K562 (cell line): ENCODE measurements around the gene CCDC88A. TPM values are rescaled to one million over a fixed set of nuclear protein-coding genes. Genes with fewer than 3 reads are reported as not detected.

Experiments
- ATAC-seq: fragments of 200-7000 bp; cut with Tn5 transposase; 3 replicates; pipeline ENCODE4 v1.9.1; 2020; ENCODE audit warnings: moderate library complexity
- BruUV-seq: library from RNA; stranded (reverse); fragments of 400-500 nt; replicated peaks from 2 replicates; lab custom pipeline; 2021; lab: Mats Ljungman, UMichigan
- CTCF ChIA-PET: fragments of 300-600 bp; formaldehyde crosslinking; extraction: SDS; loops from one replicate; lab custom pipeline; 2021; ENCODE audit warnings: low intra/inter-chr PET ratio; lab: Yijun Ruan, JAX
- POLR2A ChIA-PET: fragments of 300-600, 350-650 bp; sonication (Branson Sonifier 250); formaldehyde crosslinking; extraction: SDS; loops from one replicate; lab custom pipeline; 2021; ENCODE audit warnings: antibody characterized with exemption, inconsistent platforms; lab: Yijun Ruan, JAX
- DNase-seq, 4 experiments: peaks; one replicate each; pipeline versions ENCODE4 v3.0.0 to v3.0.0-alpha.2; 2011 to 2018; ENCODE audit warnings: low spot score in 3 of 4, mixed read lengths in 3 of 4; ENCODE audit errors: extremely low read depth in 1 of 4
- FAIRE-seq: peaks from 2 replicates; lab custom pipeline; 2011; peaks lifted over from hg19 to GRCh38; lab: Jason Lieb, UNC
- H2AFZ ChIP-seq: 2 replicates; pipeline ENCODE4 v1.6.0; 2011; ENCODE audit warnings: low read depth, low read length, control low read depth, inconsistent platforms
- H3K27ac ChIP-seq: fragments of 200-600 bp; 3 replicates; pipeline ENCODE4 v1.8.0; 2011; ENCODE audit warnings: low read depth, mild to moderate bottlenecking, control low read depth, inconsistent platforms, low read length, moderate library complexity, mixed read lengths; ENCODE audit errors: extremely low read depth
- H3K27me3 ChIP-seq, 2 experiments: fragments of 300-600 bp in 1 of 2; 2 replicates in 1 of 2; 3 replicates in 1 of 2; pipeline versions ENCODE4 v1.6.0 to v1.8.0; 2011; ENCODE audit warnings: inconsistent platforms in 2 of 2, low read length in 2 of 2, mild to moderate bottlenecking in 1 of 2, mixed read lengths in 1 of 2, moderate library complexity in 1 of 2; ENCODE audit not compliant: control insufficient read depth in 2 of 2, insufficient read depth in 2 of 2
- H3K36me3 ChIP-seq: fragments of 300-600 bp; 3 replicates; pipeline ENCODE4 v1.8.0; 2011; ENCODE audit warnings: mild to moderate bottlenecking, low read length, inconsistent platforms; ENCODE audit not compliant: control insufficient read depth, insufficient read depth
- H3K4me1 ChIP-seq, 2 experiments: fragments of 200-600 bp in 1 of 2; replicated peaks in 1 of 2; 2 replicates in 1 of 2; 3 replicates in 1 of 2; pipeline versions ENCODE4 v1.5.1 to v1.8.0; 2011; ENCODE audit warnings: inconsistent platforms in 2 of 2, low read length in 2 of 2, mild to moderate bottlenecking in 1 of 2, mixed read lengths in 1 of 2, moderate library complexity in 1 of 2; ENCODE audit not compliant: control insufficient read depth in 2 of 2, insufficient read depth in 2 of 2
- H3K4me2 ChIP-seq: 2 replicates; pipeline ENCODE4 v1.6.1; 2011; ENCODE audit warnings: low read length, control low read depth, inconsistent platforms, mixed read lengths; ENCODE audit not compliant: insufficient read depth
- H3K4me3 ChIP-seq: fragments of 200-600 bp; sonication (generic), shearing (Covaris generic); 2 replicates; pipeline ENCODE4 v1.5.1; 2016; ENCODE audit warnings: control low read depth, inconsistent platforms
- H3K79me2 ChIP-seq: fragments of 200-600 bp; 3 replicates; pipeline ENCODE4 v1.8.0; 2011; ENCODE audit warnings: low read length, inconsistent platforms; ENCODE audit not compliant: control insufficient read depth, insufficient read depth
- H3K9ac ChIP-seq, 2 experiments: 2 replicates each; pipeline versions ENCODE4 v1.6.0 to v1.6.1; 2011; ENCODE audit warnings: low read depth in 2 of 2, low read length in 2 of 2, control low read depth in 1 of 2, inconsistent platforms in 1 of 2, mild to moderate bottlenecking in 1 of 2, mixed read lengths in 1 of 2; ENCODE audit not compliant: insufficient read depth in 1 of 2
- H3K9me1 ChIP-seq: one replicate; pipeline ENCODE4 v1.6.0; 2011; ENCODE audit warnings: inconsistent platforms, mild to moderate bottlenecking, low read length, moderate library complexity; ENCODE audit not compliant: control insufficient read depth, insufficient read depth
- H3K9me3 ChIP-seq: replicated peaks from 2 replicates; pipeline ENCODE4 v1.5.1; 2011; ENCODE audit warnings: low read depth, low read length, inconsistent platforms; ENCODE audit not compliant: control insufficient read depth, insufficient read depth
- H4K20me1 ChIP-seq: replicated peaks from 2 replicates; pipeline ENCODE4 v1.6.1; 2011; ENCODE audit warnings: low read length, inconsistent platforms, mixed read lengths; ENCODE audit not compliant: control insufficient read depth, insufficient read depth
- COPS2 ChIP-seq: fragments of 450-650 bp; conservative IDR thresholded peaks from 2 replicates; pipeline ENCODE4 v1.6.1; 2016; ENCODE audit warnings: mild to moderate bottlenecking, moderate library complexity
- CREB1 ChIP-seq, 2 experiments: sonication (generic) in 1 of 2; formaldehyde crosslinking in 1 of 2; IDR thresholded peaks; 2 replicates each; pipeline versions ENCODE4 v1.6.1 to v1.8.0; 2012 to 2022; ENCODE audit warnings: inconsistent platforms in 1 of 2, mild to moderate bottlenecking in 1 of 2, missing genetic modification reagents in 1 of 2, moderate library complexity in 1 of 2
- MAZ ChIP-seq, 2 experiments: fragments of 450-650 bp in 1 of 2; sonication (generic) in 1 of 2; formaldehyde crosslinking; IDR thresholded peaks in 1 of 2; conservative IDR thresholded peaks in 1 of 2; 2 replicates each; pipeline versions ENCODE4 v1.4.0 to v1.5.0; 2020; ENCODE audit warnings: mild to moderate bottlenecking in 1 of 2, missing genetic modification reagents in 1 of 2
- NCOA1 ChIP-seq: fragments of 450-650 bp; IDR thresholded peaks from 2 replicates; pipeline ENCODE4 v1.6.1; 2016; ENCODE audit warnings: low read depth
- NRF1 ChIP-seq, 2 experiments: fragments of 450-650 bp; IDR thresholded peaks in 1 of 2; conservative IDR thresholded peaks in 1 of 2; 2 replicates each; pipeline ENCODE4 v1.6.1; 2014; ENCODE audit warnings: mild to moderate bottlenecking in 2 of 2
- RUNX1 ChIP-seq: sonication (generic); IDR thresholded peaks from 2 replicates; pipeline ENCODE4 v1.6.1; 2016; ENCODE audit warnings: antibody characterized with exemption, low read depth
- SMC3 ChIP-seq: conservative IDR thresholded peaks from 2 replicates; pipeline ENCODE4 v1.6.1; 2011; ENCODE audit warnings: low read depth, low read length, improper control_type of control experiment; ENCODE audit not compliant: insufficient read depth
- ZFX ChIP-seq: sonication (generic); formaldehyde crosslinking; IDR thresholded peaks from 2 replicates; pipeline ENCODE4 v1.8.0; 2022; ENCODE audit warnings: mild to moderate bottlenecking, missing genetic modification reagents, moderate library complexity
- ZNF175 ChIP-seq: fragments of 200-800 bp; sonication (Bioruptor generic); IDR thresholded peaks from 2 replicates; pipeline ENCODE4 v1.6.1; 2016; ENCODE audit warnings: low read depth, mild to moderate bottlenecking, missing genetic modification characterization, missing compliant biosample characterization
- WGBS: fragments of 100-300 bp; shearing (Covaris generic); methylation state at CpG from one replicate; pipeline ENCODE4 v1.1.6; 2016; ENCODE audit warnings: low coverage, mixed read lengths; ENCODE audit not compliant: insufficient coverage; ENCODE audit errors: missing lambda C conversion rate; 5-methylcytosine and 5-hydroxymethylcytosine counted together
- in situ Hi-C: fragments of 300-500 bp; cut with MboI; formaldehyde crosslinking; loops from 4 replicates; pipeline ENCODE4 v1.15.0; 2018; ENCODE audit warnings: inconsistent platforms, mixed read lengths
- intact Hi-C: fragments of 100-400 bp; cut with micrococcal nuclease; formaldehyde crosslinking; loops from 2 replicates; pipeline ENCODE4 v1.14.2; 2022
- polyA plus RNA-seq, 8 experiments: library from polyadenylated mRNA; depleted of rRNA in 4 of 8; stranded (reverse) in 5 of 8; unstranded in 3 of 8; fragments of >200 nt; fragmentation: Nextera tagmentation in 2 of 8; fragmentation: Illumina TruSeq in 1 of 8; extraction: Ambion mirVana in 2 of 8; extraction: Trizol in 1 of 8; gene quantifications; 2 replicates each; pipeline versions ENCODE4 v1.2.1 to v1.2.3, GENCODE V29; 2011 to 2014; ENCODE audit warnings: inconsistent platforms in 1 of 8, missing spikeins in 1 of 8
- total RNA-seq, 7 experiments: library from RNA; depleted of rRNA in 6 of 7; stranded (reverse); fragments of >200 nt in 6 of 7; fragmentation: Illumina TruSeq in 2 of 7; extraction: Trizol in 2 of 7; gene quantifications; 2 replicates each; pipeline versions ENCODE4 v1.2.1 to v1.2.3, GENCODE V29; 2011 to 2021; ENCODE audit warnings: low replicate concordance in 1 of 7
- TF ChIP-seq, protein P1 (sequence below), 2 experiments: fragments of 450-650 bp in 1 of 2; sonication (generic) in 1 of 2; formaldehyde crosslinking in 1 of 2; IDR thresholded peaks; 2 replicates each; pipeline versions ENCODE4 v1.7.1 to v1.9.0; 2016 to 2022; ENCODE audit warnings: inconsistent platforms in 1 of 2, mild to moderate bottlenecking in 1 of 2, missing genetic modification reagents in 1 of 2
- TF ChIP-seq, protein P2 (sequence below): fragments of 250-450 bp; sonication (Bioruptor Pico); IDR thresholded peaks from 2 replicates; pipeline ENCODE4 v1.9.0; 2021; ENCODE audit warnings: mild to moderate bottlenecking

Gene CCDC88A
- total and polyA plus RNA-seq, 9 of the 15 experiments (the other 6 are each of a cell fraction or from before 2014, with no cell fraction given), result 29.3 to 102 (median 55.6) TPM

DNA sequence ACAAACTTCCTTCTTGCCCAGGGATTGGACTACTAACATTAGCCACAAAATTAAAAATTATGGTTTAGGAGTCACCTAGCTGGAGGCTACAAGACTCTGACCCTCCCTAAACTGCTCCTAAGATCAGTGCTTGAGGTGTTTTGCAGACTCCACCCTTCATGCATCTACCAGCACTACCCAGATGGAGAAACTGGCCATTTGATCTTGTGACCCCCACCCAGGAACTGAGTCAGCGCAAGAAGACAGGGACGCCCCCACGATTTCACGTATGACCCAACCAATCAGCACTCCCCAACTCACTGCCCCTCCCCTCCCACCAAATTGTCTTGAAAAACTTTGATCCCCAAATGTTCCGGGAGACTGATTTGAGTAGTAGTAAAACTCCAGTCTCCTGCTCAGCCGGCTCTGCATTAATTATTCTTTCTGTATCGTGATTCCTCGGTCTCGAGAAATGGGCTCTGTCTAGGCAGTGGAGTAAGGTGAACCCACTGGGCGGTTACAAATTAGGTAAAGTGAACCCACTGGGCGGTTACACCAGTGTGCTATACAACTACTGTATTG is 40.1 kb upstream of the CCDC88A start:
- WGBS, result 5% methylated on average over 11 of the region's 11 CpGs
- no peaks in the 10 kb centered on the region for H3K9me1 ChIP-seq
- peak overlapping the region; percentile 55 to 66; a peak in 3 of 4 replicates for H3K9ac ChIP-seq
- ChIA-PET POLR2A (no interaction called here), CTCF (no interaction called here)
- peak overlapping the region; percentile 79 for H3K4me2 ChIP-seq
- intact Hi-C loops, result loop anchor here (2.0 kb wide), 1 partner anchor 59 kb away; the partner anchor contains the start of gene CFAP36
- FAIRE-seq (peak; percentile 73), DNase-seq (peak; percentile 48 to 83 (median 64)), ATAC-seq (peak; percentile 88)
- peak overlapping the region; percentile 74 for H3K27ac ChIP-seq
- no peaks in the 10 kb centered on the region for H3K36me3 ChIP-seq
- peaks cover 0 to 25% of the 10 kb centered on the region in 2 experiments; a peak in 4 of 5 replicates for H3K4me1 ChIP-seq
- H3K27me3 ChIP-seq, result no peaks in the 10 kb centered on the region
- peak overlapping the region; percentile 85 for H2AFZ ChIP-seq
- no TSS peak for BruUV-seq
- H3K79me2 ChIP-seq, result no peaks in the 10 kb centered on the region
- no peaks in the 10 kb centered on the region for H4K20me1 ChIP-seq
- peak overlapping the region; percentile 38 for H3K4me3 ChIP-seq
- no peaks in the 10 kb centered on the region for H3K9me3 ChIP-seq
- in situ Hi-C loops, result no loop called here
- TF ChIP-seq, protein P1, sequence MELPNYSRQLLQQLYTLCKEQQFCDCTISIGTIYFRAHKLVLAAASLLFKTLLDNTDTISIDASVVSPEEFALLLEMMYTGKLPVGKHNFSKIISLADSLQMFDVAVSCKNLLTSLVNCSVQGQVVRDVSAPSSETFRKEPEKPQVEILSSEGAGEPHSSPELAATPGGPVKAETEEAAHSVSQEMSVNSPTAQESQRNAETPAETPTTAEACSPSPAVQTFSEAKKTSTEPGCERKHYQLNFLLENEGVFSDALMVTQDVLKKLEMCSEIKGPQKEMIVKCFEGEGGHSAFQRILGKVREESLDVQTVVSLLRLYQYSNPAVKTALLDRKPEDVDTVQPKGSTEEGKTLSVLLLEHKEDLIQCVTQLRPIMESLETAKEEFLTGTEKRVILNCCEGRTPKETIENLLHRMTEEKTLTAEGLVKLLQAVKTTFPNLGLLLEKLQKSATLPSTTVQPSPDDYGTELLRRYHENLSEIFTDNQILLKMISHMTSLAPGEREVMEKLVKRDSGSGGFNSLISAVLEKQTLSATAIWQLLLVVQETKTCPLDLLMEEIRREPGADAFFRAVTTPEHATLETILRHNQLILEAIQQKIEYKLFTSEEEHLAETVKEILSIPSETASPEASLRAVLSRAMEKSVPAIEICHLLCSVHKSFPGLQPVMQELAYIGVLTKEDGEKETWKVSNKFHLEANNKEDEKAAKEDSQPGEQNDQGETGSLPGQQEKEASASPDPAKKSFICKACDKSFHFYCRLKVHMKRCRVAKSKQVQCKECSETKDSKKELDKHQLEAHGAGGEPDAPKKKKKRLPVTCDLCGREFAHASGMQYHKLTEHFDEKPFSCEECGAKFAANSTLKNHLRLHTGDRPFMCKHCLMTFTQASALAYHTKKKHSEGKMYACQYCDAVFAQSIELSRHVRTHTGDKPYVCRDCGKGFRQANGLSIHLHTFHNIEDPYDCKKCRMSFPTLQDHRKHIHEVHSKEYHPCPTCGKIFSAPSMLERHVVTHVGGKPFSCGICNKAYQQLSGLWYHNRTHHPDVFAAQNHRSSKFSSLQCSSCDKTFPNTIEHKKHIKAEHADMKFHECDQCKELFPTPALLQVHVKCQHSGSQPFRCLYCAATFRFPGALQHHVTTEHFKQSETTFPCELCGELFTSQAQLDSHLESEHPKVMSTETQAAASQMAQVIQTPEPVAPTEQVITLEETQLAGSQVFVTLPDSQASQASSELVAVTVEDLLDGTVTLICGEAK (IDR thresholded peaks at IDR 0.05), result 0 out of 2 replicates have a peak, but pooled peaks have one; percentile 25
- TF ChIP-seq, protein P1 (CRISPR knock-in tag; IDR thresholded peaks at IDR 0.05), result no peak
- TF ChIP-seq NRF1 (conservative IDR thresholded peaks at IDR 0.05 in 1 of 2, IDR thresholded peaks at IDR 0.05 in 1 of 2), result 0 out of 4 replicates have a peak, but pooled peaks of 1 of the 2 experiments have one; percentile 20
- TF ChIP-seq COPS2, result no peak
- no peak for TF ChIP-seq CREB1 (IDR thresholded peaks at IDR 0.05)
- TF ChIP-seq CREB1 (CRISPR knock-in tag; IDR thresholded peaks at IDR 0.05), result no peak
- TF ChIP-seq, protein P2, sequence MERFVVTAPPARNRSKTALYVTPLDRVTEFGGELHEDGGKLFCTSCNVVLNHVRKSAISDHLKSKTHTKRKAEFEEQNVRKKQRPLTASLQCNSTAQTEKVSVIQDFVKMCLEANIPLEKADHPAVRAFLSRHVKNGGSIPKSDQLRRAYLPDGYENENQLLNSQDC (CRISPR knock-in tag), result no peak
- no peak for TF ChIP-seq ZFX (CRISPR knock-in tag)
- TF ChIP-seq ZNF175 (CRISPR knock-in tag), result 0 out of 2 replicates have a peak, but pooled peaks have one; percentile 33
- 0 out of 4 replicates have a peak, but pooled peaks of 1 of the 2 experiments have one; percentile 11 for TF ChIP-seq MAZ (CRISPR knock-in tag; conservative IDR thresholded peaks at IDR 0.05 in 1 of 2, IDR thresholded peaks at IDR 0.05 in 1 of 2)
- no peak for TF ChIP-seq RUNX1
- TF ChIP-seq NCOA1, result no peak
- no peak for TF ChIP-seq SMC3
